CD14-positive monocyte (primary cell): Measurements from ENCODE around the gene SUV39H1. TPM values are rescaled to one million over a fixed set of nuclear protein-coding genes. Genes with fewer than 3 reads are reported as not detected.
"Not testable (repeated sequence)": the region's sequence is repeated elsewhere in the genome, so short reads cannot be mapped to it uniquely, and the experiment has no call there.

ENCODE experiments used
- DNase-seq, 3 donors: peaks; one replicate each; pipeline ENCODE4 v3.0.0-alpha.2; 2011 to 2022
- H2AFZ ChIP-seq: 2 replicates; pipeline ENCODE4 v1.6.0; 2012; ENCODE audit warnings: mild to moderate bottlenecking, low read depth, low read length, inconsistent platforms; ENCODE audit not compliant: insufficient read depth, poor library complexity, severe bottlenecking
- H3K27ac ChIP-seq, 2 donors: 1 replicate in 1 of 2; 2 replicates in 1 of 2; pipeline ENCODE4 v1.5.1; 2012 to 2013; ENCODE audit warnings: low read length in 2 of 2, control low read depth in 1 of 2, inconsistent platforms in 1 of 2, low read depth in 1 of 2, mild to moderate bottlenecking in 1 of 2
- H3K27me3 ChIP-seq, 2 donors: one replicate each; pipeline versions ENCODE4 v1.6.0 to v1.6.1; 2011 to 2013; ENCODE audit warnings: low read length in 2 of 2; ENCODE audit not compliant: control insufficient read depth in 2 of 2, insufficient read depth in 2 of 2
- H3K36me3 ChIP-seq, 2 donors: replicated peaks in 1 of 2; 1 replicate in 1 of 2; 2 replicates in 1 of 2; pipeline versions ENCODE4 v1.5.1 to v1.6.1; 2012 to 2013; ENCODE audit warnings: low read length in 2 of 2, control low read depth in 1 of 2, inconsistent platforms in 1 of 2, mild to moderate bottlenecking in 1 of 2; ENCODE audit not compliant: insufficient read depth in 2 of 2, control insufficient read depth in 1 of 2
- H3K4me1 ChIP-seq, 2 donors: 1 replicate in 1 of 2; 2 replicates in 1 of 2; pipeline versions ENCODE4 v1.5.1 to v1.6.1; 2012 to 2013; ENCODE audit warnings: low read length in 2 of 2, control low read depth in 1 of 2, inconsistent platforms in 1 of 2, mild to moderate bottlenecking in 1 of 2, moderate library complexity in 1 of 2; ENCODE audit not compliant: insufficient read depth in 2 of 2, control insufficient read depth in 1 of 2
- H3K4me2 ChIP-seq: replicated peaks from 2 replicates; pipeline ENCODE3; 2012; ENCODE audit warnings: low read length, moderate library complexity, mild to moderate bottlenecking; ENCODE audit not compliant: poor library complexity, severe bottlenecking; ENCODE audit errors: extremely low read depth
- H3K4me3 ChIP-seq, 3 experiments: fragments of 200-600 bp in 1 of 3; sonication (generic) in 1 of 3; replicated peaks in 1 of 3; 1 replicate in 2 of 3; 2 replicates in 1 of 3; pipeline ENCODE4 v1.5.1; 2011 to 2013; ENCODE audit warnings: low read length in 3 of 3, mild to moderate bottlenecking in 3 of 3, control low read depth in 2 of 3, low read depth in 2 of 3, inconsistent platforms in 1 of 3, moderate library complexity in 1 of 3
- H3K79me2 ChIP-seq: 2 replicates; pipeline ENCODE4 v1.6.0; 2012; ENCODE audit warnings: mild to moderate bottlenecking, control low read depth, inconsistent platforms, low read length, moderate library complexity; ENCODE audit not compliant: insufficient read depth
- H3K9ac ChIP-seq: 2 replicates; pipeline ENCODE4 v1.6.0; 2017; ENCODE audit warnings: low read length, mild to moderate bottlenecking; ENCODE audit not compliant: insufficient read depth, poor library complexity, severe bottlenecking
- H3K9me3 ChIP-seq, 2 donors: replicated peaks in 1 of 2; 1 replicate in 1 of 2; 2 replicates in 1 of 2; pipeline versions ENCODE4 v1.5.1 to v1.6.1; 2012 to 2013; ENCODE audit warnings: low read length in 2 of 2, control low read depth in 1 of 2; ENCODE audit not compliant: control insufficient read depth in 1 of 2, insufficient read depth in 1 of 2
- H4K20me1 ChIP-seq: 2 replicates; pipeline ENCODE4 v1.6.0; 2012; ENCODE audit warnings: mild to moderate bottlenecking, low read length, control low read depth, moderate library complexity; ENCODE audit not compliant: insufficient read depth
- H3K27ac Mint-ChIP-seq, 7 donors: one replicate each; pipeline ENCODE4 v1.8.0; 2020; ENCODE audit warnings: mild to moderate bottlenecking in 7 of 7, mixed read lengths in 7 of 7, moderate library complexity in 6 of 7, inconsistent platforms in 2 of 7
- H3K27me3 Mint-ChIP-seq, 3 donors: one replicate each; pipeline ENCODE4 v1.8.0; 2021 to 2022; ENCODE audit warnings: low read depth in 3 of 3, mild to moderate bottlenecking in 3 of 3, mixed read lengths in 3 of 3, moderate library complexity in 3 of 3, inconsistent platforms in 1 of 3
- H3K36me3 Mint-ChIP-seq, 2 donors: one replicate each; pipeline ENCODE4 v1.8.0; 2020; ENCODE audit warnings: mixed read lengths in 2 of 2, inconsistent platforms in 1 of 2, mild to moderate bottlenecking in 1 of 2
- H3K4me1 Mint-ChIP-seq: one replicate; pipeline ENCODE4 v1.8.0; 2020; ENCODE audit warnings: mild to moderate bottlenecking, mixed read lengths
- H3K4me3 Mint-ChIP-seq, 2 donors: one replicate each; pipeline ENCODE4 v1.8.0; 2020; ENCODE audit warnings: mild to moderate bottlenecking in 2 of 2, mixed read lengths in 2 of 2, moderate library complexity in 1 of 2
- H3K9me3 Mint-ChIP-seq, 7 donors: one replicate each; pipeline ENCODE4 v1.8.0; 2020 to 2022; ENCODE audit warnings: mixed read lengths in 7 of 7, mild to moderate bottlenecking in 6 of 7, moderate library complexity in 6 of 7, inconsistent platforms in 2 of 7
- WGBS: methylation state at CpG from one replicate; pipeline ENCODE4 v1.1.5; 2013; ENCODE audit warnings: missing lambda C conversion rate; ENCODE audit not compliant: insufficient coverage; 5-methylcytosine and 5-hydroxymethylcytosine counted together
- intact Hi-C, 2 donors: fragments of 100-400 bp; cut with micrococcal nuclease; formaldehyde crosslinking; loops; one replicate each; pipeline versions ENCODE4 v1.15.0 to v1.15.1; 2023
- polyA plus RNA-seq, 3 donors: library from polyadenylated mRNA; depleted of rRNA in 1 of 3; unstranded in 2 of 3; stranded (reverse) in 1 of 3; fragments of 300-500 nt in 2 of 3; fragments of >200 nt in 1 of 3; fragmentation: Illumina TruSeq in 2 of 3; gene quantifications; 1 replicate in 2 of 3; 2 replicates in 1 of 3; pipeline ENCODE4 v1.2.3, GENCODE V29; 2012 to 2021
- TF ChIP-seq, protein P1 (sequence below): fragments of 200-600 bp; IDR thresholded peaks from one replicate; pipeline ENCODE4 v1.8.0; 2022; ENCODE audit warnings: antibody characterized with exemption, mild to moderate bottlenecking

Gene SUV39H1
- polyA plus RNA-seq, 3 donors = 2.8 to 3.4 (median 2.9) TPM

DNA sequence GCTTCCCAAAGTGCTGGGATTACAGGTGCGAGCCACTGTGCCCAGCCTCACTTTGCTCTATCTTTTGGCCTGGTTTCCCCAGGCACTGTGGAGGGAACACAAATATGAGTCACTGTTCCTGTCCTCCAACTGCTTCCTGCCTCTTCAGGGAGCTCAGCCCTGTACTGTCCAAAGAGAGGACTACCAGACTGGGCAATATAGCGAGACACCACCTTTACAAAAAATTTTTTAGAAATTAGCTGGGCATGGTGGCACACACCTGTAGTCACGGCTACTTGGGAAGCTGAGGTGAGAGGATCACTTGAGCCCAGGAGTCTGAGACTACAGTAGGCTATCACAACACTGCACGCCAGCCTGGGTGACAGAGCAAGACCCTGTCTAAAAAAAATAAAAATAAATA is 29.9 kb upstream of the SUV39H1 start:
- no peak overlapping the region for H3K9ac ChIP-seq
- Mint-ChIP-seq H3K4me3 (no peak overlapping the region), H3K36me3 (no peaks in the 10 kb centered on the region), H3K27me3 (peaks cover 0 to 2% (median 2%) of the 10 kb centered on the region in 3 donors), H3K9me3 (peaks cover 0 to 5% (median 0%) of the 10 kb centered on the region in 7 donors), H3K27ac (peak overlapping the region in 6 of 7 donors; percentile 28 to 92 (median 86)), H3K4me1 (peaks cover 15% of the 10 kb centered on the region)
- H3K27me3 ChIP-seq = no peaks in the 10 kb centered on the region
- H4K20me1 ChIP-seq = no peaks in the 10 kb centered on the region
- peaks cover 16 to 20% of the 10 kb centered on the region in 2 donors for H3K4me1 ChIP-seq
- peak in 2 of 3 donors; percentile 14 to 17 for DNase-seq
- no peaks in the 10 kb centered on the region for H3K36me3 ChIP-seq
- TF ChIP-seq, protein P1, sequence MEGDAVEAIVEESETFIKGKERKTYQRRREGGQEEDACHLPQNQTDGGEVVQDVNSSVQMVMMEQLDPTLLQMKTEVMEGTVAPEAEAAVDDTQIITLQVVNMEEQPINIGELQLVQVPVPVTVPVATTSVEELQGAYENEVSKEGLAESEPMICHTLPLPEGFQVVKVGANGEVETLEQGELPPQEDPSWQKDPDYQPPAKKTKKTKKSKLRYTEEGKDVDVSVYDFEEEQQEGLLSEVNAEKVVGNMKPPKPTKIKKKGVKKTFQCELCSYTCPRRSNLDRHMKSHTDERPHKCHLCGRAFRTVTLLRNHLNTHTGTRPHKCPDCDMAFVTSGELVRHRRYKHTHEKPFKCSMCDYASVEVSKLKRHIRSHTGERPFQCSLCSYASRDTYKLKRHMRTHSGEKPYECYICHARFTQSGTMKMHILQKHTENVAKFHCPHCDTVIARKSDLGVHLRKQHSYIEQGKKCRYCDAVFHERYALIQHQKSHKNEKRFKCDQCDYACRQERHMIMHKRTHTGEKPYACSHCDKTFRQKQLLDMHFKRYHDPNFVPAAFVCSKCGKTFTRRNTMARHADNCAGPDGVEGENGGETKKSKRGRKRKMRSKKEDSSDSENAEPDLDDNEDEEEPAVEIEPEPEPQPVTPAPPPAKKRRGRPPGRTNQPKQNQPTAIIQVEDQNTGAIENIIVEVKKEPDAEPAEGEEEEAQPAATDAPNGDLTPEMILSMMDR = no peak
- H3K4me2 ChIP-seq = no peak overlapping the region
- peak overlapping the region in 1 of 2 donors; percentile 80 for H3K27ac ChIP-seq
- intact Hi-C loops = no loop called here
- 100% methylated on average over 1 of the region's 4 CpGs for WGBS
- H3K9me3 ChIP-seq = no peaks in the 10 kb centered on the region
- no peaks in the 10 kb centered on the region for H3K79me2 ChIP-seq
- H3K4me3 ChIP-seq = no peak overlapping the region
- H2AFZ ChIP-seq = no peak overlapping the region

DNA sequence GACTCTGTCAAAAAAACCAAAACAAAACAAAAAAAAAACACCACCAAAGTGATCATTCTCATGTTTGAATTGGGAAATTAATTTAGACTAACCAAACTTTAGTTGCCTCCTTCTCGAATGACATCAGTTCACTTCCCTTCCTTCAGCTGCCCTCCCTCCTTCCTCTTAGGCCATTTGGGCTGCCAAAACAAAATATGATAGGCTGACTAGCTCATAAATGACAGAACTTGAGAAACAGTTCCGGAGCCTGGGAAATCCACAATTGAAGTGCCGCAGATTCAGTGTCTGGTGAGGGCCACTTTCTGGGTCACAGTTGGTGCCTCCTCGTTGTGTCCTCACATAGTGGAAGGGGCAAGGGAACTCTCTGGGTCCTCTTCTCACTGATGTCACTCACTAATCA is 29.0 kb upstream of the SUV39H1 start:
- Histone ChIP-seq H3K27ac (peak overlapping the region; percentile 80), H3K4me3 (peak overlapping the region in 1 of 3 experiments; percentile 32), H4K20me1 (no peaks in the 10 kb centered on the region), H3K4me2 (peak overlapping the region; percentile 28), H2AFZ (peak overlapping the region; percentile 35), H3K9ac (peak overlapping the region; percentile 25), H3K27me3 (no peaks in the 10 kb centered on the region), H3K79me2 (no peaks in the 10 kb centered on the region), H3K4me1 (peaks cover 16 to 20% of the 10 kb centered on the region in 2 donors), H3K9me3 (no peaks in the 10 kb centered on the region), H3K36me3 (no peaks in the 10 kb centered on the region)
- no peaks in the 10 kb centered on the region for H3K36me3 Mint-ChIP-seq
- 0% methylated on average over 1 of the region's 4 CpGs for WGBS
- peak overlapping the region; percentile 84 to 93 (median 88) for H3K27ac Mint-ChIP-seq
- H3K4me3 Mint-ChIP-seq = peak overlapping the region in 1 of 2 donors; percentile 42
- peak; percentile 69 to 81 (median 70) for DNase-seq
- peaks cover 15% of the 10 kb centered on the region for H3K4me1 Mint-ChIP-seq
- TF ChIP-seq, protein P1 = no peak
- peaks cover 0 to 5% (median 0%) of the 10 kb centered on the region in 7 donors for H3K9me3 Mint-ChIP-seq
- peaks cover 0 to 2% (median 2%) of the 10 kb centered on the region in 3 donors for H3K27me3 Mint-ChIP-seq
- intact Hi-C loops = no loop called here

DNA sequence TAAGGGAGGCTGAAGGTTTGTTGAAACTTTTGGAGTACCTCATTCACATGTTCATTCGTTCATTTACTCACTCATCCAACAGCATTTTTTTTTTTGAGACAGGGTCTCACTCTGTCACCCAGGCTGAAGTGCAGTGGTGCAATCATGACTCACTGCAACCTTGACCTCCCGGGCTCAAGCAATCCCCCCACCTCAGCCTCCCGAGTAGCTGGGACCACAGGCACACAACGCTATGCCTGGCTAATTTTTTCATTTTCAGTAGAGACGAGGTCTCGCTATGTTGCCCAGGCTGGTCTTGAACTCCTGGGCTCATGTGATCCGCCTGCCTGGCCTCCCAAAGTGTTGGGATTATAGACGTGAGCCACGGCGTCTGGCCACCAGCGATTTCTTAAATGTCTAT is 28.3 kb upstream of the SUV39H1 start:
- H3K36me3 ChIP-seq, H2AFZ ChIP-seq, H3K9me3 Mint-ChIP-seq, H4K20me1 ChIP-seq, intact Hi-C loops, H3K4me3 Mint-ChIP-seq, H3K36me3 Mint-ChIP-seq, H3K27me3 Mint-ChIP-seq, H3K27me3 ChIP-seq, H3K79me2 ChIP-seq, H3K9me3 ChIP-seq, H3K4me3 ChIP-seq, H3K9ac ChIP-seq: not testable (repeated sequence)
- peaks cover 16 to 20% of the 10 kb centered on the region in 2 donors for H3K4me1 ChIP-seq
- Mint-ChIP-seq H3K27ac (peak overlapping the region; percentile 84 to 93 (median 88)), H3K4me1 (peaks cover 15% of the 10 kb centered on the region)
- H3K27ac ChIP-seq = peak overlapping the region; percentile 80
- WGBS = no CpG with 5 or more reads among the region's 11 CpGs
- peak overlapping the region; percentile 28 for H3K4me2 ChIP-seq
- DNase-seq = peak in 1 of 3 donors; percentile 22
